GM12872 (cell line): ENCODE measurements around the gene PIGK.

Experiments
- TF ChIP-seq, protein P1 (sequence below): IDR thresholded peaks from 3 replicates; pipeline ENCODE4 v1.5.1; 2011; ENCODE audit warnings: low read depth, mild to moderate bottlenecking, low read length, moderate library complexity; ENCODE audit not compliant: insufficient read depth

The PIGK gene

DNA sequence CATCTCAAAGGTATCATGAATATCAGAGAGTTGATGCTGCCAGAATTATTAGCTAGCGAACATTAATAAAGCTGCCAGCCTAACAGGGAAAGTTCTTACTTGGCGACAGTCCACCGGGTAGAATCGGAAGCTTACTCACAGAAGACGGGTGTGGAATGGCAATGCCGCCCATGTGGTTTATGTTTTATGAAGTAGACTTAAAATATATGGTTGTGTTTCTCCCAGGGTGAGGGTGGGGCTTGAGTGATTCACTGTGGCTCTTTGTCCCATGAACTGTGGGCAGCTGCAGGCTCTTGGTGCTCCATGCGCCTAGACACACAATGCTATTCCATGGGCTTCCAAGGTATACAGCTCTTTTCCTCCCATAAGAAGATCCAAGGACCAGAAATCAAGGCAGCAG, 162.7 kb downstream of the PIGK start:
- TF ChIP-seq, protein P1, sequence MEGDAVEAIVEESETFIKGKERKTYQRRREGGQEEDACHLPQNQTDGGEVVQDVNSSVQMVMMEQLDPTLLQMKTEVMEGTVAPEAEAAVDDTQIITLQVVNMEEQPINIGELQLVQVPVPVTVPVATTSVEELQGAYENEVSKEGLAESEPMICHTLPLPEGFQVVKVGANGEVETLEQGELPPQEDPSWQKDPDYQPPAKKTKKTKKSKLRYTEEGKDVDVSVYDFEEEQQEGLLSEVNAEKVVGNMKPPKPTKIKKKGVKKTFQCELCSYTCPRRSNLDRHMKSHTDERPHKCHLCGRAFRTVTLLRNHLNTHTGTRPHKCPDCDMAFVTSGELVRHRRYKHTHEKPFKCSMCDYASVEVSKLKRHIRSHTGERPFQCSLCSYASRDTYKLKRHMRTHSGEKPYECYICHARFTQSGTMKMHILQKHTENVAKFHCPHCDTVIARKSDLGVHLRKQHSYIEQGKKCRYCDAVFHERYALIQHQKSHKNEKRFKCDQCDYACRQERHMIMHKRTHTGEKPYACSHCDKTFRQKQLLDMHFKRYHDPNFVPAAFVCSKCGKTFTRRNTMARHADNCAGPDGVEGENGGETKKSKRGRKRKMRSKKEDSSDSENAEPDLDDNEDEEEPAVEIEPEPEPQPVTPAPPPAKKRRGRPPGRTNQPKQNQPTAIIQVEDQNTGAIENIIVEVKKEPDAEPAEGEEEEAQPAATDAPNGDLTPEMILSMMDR, result no peak

DNA sequence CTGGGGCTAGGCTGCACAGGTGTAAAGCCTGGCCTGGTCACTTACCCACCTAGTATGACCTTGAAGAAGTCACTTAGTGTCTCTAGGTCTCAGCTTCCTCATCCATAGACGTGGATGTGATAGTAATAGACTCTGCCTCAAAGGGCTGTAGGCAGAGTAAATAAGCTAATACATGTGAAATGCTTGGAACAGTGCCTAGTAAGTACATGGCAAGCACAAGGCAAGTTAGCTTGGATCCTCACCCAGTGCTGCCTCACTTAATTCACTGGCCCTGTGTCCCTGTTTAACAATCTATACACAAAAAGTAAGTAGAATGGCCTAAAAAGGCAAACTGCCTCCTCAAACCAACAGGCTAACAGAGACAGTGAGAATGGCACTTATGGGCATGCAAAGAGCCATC, 167.8 kb downstream of the PIGK start:
- TF ChIP-seq, protein P1, result no peak

DNA sequence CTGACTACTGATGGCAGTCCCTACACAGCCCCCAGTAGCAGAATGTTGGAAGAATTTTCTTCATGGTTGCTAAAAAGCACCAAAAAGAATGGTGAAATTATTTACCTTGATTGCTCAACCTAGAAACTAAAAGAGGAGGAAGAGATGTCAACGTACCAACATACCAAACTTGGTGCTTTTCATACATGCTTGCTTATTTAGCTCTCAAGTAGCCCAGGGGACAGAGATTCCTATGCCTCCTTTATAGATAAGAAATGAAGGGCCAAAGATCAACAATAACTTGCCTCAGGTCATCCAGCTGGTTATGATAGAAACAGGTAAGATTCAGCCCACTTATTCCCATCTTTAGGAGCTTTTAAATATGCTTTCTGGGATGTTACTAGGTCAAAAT, 170.6 kb downstream of the PIGK start:
- TF ChIP-seq, protein P1, result no peak

DNA sequence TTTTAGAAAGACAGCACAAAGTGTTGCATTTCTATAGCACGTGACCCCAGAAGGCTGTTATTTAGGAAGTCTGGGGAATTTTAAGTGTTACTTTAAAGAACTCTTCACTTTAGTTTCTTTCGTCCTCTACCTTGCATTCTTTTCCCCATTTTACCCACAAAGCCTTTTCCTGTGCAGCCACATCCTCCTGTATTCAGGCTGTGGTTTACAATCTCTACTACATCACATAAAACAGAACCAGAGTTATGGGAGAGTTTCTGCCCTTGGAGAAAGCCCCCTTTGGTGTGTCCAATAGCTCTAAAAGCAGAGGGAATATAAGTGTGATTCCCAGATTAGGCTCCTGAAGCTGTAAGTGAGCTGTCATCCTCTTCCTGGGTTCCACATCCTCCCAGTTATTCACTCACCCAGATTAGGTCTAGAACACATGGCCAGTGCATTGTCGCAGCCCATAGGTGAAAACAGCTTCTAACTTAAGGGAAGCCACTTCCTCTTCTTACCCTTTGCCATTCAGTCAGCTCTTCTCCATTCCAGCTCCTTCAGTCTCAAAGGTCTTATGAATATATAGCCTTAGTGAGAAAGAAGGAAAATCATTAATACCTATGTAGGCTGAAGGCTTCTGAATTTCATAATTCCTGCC, 171.1 kb downstream of the PIGK start:
- TF ChIP-seq, protein P1, result no peak

DNA sequence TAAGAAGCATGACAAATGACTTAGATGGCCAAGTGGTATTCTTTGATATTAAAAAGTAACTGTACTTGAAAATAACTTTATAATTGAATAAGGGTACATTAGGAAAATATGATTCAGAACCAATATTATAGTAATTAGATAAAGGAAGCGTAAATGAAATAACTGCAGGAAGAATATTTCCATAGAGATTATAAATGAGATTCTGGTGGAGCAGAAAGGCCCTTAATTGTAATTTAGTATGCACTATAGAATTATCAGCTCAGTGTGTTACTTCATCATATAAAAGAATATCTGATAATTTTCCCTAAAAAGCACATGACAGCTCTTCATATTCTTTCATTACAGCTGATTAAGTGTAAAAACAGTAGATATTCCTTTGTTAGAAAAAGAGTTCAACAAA, 171.7 kb downstream of the PIGK start:
- TF ChIP-seq, protein P1, result no peak

DNA sequence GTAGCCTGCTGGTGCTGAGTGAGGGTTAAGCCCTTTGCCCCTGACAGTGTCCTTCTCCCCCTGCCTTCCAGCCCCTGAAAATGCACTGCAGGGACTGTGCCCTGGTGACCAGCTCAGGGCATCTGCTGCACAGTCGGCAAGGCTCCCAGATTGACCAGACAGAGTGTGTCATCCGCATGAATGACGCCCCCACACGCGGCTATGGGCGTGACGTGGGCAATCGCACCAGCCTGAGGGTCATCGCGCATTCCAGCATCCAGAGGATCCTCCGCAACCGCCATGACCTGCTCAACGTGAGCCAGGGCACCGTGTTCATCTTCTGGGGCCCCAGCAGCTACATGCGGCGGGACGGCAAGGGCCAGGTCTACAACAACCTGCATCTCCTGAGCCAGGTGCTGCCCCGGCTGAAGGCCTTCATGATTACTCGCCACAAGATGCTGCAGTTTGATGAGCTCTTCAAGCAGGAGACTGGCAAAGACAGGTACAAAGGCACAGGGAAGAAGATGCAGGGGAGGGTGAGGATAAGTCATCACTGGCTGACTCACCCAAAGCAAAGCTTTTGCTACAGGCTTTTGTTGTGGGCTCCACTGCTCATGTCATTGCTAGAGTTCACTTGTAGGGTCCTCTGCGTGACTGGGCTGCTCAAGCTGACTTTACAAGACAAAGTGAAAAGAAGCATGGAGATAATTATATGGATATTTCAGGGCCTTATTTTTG, 174.9 kb downstream of the PIGK start:
- TF ChIP-seq, protein P1, result no peak

DNA sequence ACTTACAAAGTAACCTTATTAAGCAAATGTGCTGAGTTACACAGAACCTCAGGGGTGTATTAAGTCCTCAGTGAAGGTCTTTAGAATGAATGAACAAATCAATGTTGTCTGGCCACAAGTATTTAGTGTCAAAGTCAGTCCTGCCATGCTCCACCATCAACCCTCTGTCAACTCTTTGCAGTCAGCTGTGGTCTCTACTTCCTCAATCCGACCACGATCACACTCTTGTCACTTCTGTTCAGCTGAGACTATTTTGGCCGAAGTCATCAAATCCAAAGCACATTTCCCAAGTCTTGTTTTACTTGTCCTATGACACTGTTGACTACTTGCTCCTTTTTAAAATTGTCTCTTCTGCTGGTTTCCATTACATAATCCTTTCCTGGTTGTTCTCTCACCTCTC, 178.4 kb downstream of the PIGK start:
- TF ChIP-seq, protein P1, result no peak
